GM21423 (cell line): ENCODE data around the gene MUC5B.
A peak's percentile ranks its signal among the peaks of the same experiment; 100 is the strongest.
"Not testable (repeated sequence)": the region's sequence is repeated elsewhere in the genome, so short reads cannot be mapped to it uniquely, and the experiment has no call there.

Experiments used
- ATAC-seq: cut with Tn5 transposase; IDR thresholded peaks from one replicate; pipeline ENCODE4 v1.9.1; 2021; ENCODE audit warnings: mild to moderate bottlenecking, moderate library complexity; ENCODE audit not compliant: unreplicated experiment

MUC5B gene

DNA sequence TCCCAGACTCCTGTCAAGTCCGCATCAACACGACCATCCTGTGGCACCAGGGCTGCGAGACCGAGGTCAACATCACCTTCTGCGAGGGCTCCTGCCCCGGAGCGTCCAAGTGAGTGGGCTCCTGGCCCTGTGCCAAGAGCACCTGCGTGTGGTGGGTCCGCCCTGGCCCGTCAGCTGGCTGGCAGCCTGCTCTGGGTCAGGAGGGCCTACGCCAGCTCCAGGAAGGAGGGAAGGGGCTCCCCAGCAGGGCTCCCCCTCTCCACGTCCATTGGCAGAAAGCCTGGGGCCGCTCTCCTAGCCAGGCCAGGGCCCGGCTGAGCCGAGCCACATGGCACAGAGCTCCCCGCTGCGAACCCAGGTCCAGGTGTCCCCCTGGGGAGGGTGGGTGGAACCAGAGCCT is 37.8 kb downstream of the MUC5B start:
- ATAC-seq = no peak

DNA sequence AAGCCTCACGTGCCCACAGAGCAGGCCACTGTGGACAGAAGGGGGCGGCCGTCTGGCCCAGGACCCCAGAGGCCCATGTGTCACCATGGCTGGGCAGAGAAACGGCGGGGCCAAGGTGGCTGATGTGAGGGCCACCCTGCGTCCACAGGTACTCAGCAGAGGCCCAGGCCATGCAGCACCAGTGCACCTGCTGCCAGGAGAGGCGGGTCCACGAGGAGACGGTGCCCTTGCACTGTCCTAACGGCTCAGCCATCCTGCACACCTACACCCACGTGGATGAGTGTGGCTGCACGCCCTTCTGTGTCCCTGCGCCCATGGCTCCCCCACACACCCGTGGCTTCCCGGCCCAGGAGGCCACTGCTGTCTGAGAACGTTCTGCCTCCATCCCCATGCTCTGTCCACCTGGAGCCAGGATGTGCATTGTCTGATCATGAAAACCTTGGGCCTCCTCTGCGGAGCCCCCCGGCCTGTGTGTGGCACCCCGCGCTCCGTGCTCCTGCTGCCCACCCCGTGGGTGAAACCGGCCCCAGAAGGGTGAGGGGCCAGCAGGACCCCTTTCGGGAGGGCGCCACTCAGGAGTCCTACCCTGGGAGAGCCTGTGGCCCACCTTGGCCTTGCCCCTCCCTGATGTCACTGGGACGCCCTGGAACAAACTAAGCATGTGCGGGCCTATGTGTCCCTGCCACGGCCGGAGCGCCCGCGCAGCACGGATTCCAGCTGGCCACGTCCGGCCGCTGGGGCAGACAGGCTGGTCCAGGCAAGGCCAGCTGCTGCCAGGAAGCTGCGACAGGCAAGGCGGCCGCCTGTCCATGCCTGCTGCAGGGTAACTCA is 38.6 kb downstream of the MUC5B start:
- ATAC-seq = no peak

DNA sequence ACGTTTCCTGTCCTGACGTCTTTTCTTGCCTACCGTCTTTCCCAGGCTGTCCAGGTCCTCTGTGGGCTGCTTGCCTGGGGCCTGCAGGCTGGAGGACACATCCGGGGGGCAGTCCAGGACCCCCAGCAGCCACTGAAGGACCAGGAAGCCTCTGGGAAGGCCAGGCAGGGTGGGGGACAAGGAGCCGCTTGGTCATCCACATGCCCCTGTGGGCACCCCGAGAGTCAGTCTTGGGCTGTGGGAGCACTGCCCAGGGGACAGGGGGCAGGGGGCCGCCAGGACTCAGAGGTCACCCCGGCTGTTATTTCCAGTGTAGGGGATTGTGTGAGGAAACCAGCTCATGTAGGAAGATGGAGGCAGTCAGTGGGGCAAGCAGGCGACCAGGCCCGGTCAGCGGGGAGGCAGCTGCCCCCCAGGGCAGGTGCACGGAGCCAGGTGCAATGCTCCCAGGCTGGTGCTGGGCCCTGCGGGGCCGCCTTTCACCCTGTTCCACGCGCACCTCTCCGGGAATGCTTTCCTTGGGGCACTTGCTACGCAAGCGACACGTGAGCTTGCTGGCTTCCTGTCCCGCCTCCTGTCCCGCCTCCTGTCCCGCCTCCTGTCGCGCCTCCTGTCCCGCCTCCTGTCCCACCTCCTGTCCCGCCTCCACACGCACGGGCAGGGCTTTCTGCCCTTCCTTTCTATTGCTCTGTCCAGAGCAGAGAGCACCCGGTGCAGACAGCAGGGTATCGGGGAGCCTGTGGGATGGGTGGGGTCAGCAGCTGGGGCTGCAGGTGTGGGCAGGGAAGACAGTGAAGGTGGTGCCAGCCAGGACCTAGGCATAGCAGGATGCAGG is 39.5 kb downstream of the MUC5B start:
- peak; percentile 90 for ATAC-seq

DNA sequence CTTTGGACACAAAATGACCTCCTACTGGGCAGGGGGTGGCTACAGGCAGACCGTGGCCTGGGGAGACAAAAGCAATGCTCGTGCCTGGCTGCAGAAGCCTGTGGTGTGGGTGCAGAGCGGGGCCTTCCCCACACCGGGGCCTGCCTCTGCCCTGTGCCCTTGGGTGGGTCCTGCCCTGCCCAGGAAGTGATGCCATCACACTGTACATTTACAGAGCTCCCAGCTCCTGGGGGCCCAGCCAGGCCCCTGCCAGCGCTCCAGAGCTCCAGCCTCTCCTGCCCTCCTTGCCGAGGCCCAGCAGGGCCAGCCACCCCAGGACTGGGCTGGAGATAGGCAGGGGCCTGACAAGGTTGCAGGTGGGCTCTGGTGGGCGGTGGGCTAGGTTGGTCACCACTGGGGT is 40.1 kb downstream of the MUC5B start:
- peak; percentile 11 for ATAC-seq

DNA sequence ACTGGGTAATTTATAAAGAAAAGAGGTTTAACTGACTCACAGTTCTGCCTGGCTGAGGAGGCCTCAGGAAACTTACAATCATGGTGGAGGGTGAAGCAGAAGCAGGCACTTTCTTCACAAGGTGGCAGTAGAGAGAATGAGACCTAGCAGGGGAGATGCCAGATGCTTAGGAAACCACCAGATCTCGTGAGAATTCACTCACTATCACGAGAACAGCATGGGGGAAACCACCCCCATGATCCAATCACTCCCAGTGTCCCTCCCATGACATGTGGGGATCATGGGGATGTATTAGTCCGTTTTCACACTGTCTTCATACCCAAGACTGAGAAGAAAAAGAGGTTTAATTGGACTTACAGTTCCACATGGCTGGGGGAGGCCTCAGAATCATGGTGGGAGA is 41.6 kb downstream of the MUC5B start:
- ATAC-seq = not testable (repeated sequence)

DNA sequence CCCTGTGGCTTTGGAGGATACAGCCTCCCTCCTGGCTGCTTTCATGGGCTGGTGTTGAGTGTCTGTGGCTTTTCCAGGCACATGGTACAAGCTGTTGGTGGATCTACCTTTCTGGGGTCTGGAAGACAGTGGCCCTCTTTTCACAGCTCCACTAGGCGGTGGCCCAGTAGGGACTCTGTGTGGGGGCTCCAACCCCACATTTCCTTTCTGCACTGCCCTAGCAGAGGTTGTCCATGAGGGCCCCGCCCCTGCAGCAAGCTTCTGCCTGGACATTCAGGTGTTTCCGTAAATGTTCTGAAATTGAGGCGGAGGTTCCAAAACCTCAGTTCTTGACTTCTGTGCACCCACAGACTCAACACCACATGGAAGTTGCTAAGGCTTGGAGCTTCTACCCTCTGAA is 42.6 kb downstream of the MUC5B start:
- not testable (repeated sequence) for ATAC-seq

DNA sequence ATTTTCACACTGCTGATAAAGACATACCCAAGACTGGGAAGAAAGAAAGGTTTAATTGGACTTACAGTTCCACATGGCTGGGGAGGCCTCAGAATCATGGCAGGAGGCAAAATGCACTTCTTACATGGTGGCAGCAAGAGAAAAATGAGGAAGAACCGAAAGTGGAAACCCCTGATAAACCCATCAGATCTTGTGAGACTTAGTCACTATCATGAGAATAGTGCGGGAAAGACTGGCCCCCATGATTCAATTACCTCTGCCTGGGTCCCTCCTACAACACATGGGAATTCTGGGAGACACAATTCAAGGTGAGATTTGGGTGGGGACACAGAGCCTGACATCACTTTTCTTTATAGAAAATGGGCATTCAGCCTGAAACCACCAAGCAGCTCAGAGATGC is 44.1 kb downstream of the MUC5B start:
- not testable (repeated sequence) for ATAC-seq

DNA sequence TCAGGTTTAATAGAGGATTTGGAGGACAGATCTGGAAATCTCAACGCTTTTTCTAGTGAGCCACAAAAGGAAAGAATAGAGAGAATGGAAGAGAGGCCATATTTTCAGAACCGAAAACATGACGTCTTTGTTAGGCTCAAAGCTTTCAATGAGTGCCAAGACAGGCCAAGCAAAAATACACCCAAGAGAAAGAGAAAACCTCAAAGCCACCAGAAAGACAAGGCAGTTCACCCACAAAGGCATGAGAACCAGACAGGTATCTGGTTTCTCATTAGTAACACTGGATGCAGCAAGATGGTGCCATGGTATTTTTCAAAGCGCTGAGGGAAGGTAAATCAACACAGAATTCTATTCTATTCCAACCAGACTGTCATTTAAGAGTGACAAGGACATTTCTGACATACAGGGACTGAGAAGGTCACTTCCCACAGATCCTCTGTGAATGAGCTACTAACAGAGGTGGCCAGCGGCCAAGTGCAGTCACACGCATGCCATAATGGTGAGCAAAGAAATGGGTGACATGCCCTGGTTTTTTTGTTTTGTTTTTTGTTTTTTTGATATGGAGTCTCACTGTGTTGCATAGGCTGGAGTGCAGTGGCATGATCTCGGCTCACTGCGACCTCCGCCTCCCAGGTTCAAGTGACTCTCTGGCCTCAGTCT is 44.7 kb downstream of the MUC5B start:
- no peak for ATAC-seq

DNA sequence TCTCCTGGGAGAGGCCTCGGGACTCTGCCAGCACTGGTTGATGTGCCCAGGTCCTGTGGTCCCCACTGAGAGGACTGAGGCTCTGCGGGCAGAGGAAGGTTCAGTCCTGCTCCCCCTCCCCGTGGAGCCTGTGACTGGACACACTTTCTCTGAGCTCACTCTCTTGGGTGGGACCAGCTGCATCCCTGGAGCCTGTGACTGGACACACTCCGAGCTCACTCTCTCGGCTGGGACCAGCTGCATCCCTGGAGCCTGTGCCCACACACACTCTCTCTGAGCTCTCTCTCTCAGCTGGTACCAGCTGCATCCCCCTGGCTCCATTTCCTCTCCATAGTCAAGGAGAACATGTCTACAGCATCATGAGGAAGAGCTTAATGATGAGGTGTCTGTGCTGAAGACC is 47.1 kb downstream of the MUC5B start:
- ATAC-seq = no peak

DNA sequence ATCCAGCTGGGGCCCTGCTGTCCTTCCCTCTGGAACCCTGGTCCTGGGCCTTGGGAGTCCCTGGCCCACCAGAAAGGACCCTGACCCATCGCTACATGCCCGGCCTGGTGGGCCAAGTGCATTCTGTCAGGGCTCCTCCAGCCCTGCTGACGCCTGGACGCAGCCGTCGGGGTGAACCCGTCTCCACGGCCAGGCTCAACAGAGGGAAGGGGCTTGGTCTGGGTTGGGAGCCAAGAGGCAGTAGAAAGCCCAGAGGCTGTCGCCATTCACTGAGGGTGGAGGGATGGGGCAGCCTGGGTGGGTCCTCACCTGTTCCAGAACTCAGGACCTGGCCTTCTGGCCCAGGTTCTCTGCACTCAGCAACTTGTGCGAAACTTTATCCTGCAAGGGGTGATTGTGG is 47.6 kb downstream of the MUC5B start:
- no peak for ATAC-seq

DNA sequence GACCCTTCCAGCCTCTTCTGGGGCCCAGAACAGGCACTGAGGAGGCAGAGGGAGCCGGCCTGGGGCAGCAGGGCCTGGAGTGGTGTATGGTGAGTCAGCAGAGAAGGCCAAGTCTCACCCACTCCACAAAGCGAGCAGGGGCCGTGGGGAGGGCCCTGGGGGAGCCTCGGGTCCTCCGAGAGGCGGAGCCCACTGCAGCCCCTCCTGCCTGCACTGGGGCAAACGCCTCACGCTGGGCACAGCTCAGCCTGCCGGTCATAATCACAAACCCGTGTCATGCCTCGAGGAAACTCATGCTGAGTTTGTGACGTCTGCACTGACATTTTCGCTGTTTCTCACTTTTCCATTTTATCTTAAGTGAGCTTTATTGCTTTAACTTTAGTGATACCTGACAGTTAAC is 48.1 kb downstream of the MUC5B start:
- ATAC-seq = no peak

DNA sequence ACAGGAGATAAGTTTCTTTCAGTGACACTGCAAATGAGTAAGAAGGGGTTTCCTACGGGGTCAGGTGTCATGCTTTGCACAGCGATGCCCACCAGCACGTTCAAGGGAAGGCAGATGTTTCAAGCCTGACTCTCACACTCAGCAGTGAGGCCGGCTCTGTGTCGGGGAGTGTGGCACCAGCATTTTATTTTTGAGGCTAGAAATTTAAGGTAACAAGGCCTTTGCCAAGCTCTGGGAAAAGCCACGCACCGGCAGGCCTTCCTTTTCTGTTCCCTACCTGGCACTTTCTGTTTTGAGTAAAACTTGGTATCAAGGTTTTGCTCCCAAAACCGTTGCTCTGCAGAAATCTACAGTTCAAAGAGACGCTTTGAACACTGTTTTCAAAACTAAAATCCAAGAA is 48.5 kb downstream of the MUC5B start:
- no peak for ATAC-seq

DNA sequence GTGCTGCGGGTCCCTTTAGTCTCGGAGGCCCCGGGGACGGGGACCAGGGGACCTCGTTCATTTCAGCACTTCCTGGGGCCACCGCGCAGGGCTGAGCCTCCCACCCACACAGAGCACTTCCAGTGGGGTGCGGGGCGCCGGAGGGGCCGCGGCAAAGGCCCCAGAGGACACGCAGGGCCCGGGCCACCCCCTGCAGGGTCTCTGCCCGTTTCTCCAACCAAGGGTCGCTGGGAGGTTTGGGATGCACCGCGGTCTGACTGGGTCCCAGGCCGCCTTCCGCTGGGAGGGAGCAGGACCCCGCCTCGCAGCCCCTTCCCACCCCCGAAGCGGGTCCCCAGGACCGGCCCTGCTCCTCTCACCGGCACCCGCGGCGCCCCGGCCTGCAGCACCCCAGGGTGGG is 49.1 kb downstream of the MUC5B start:
- ATAC-seq = no peak

DNA sequence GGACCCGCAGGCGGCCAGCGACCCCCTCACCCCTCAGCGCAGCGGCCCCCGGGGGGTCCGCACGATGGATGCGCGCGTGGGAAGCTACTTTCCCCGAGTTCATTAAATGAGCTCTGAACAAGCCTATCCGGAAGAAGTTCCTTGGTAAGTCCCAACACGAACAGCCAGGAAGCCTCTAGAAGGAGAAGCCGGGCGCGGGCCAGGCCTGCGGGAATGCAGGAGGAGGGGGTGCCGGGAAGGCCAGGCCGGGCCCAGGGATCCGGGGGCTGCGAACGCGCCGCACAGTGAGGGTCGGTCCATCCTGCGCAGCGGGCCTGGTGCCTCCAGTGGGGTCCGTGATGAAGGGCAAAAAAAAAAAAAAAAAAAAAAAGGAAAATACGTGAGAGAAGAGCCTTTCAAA is 49.7 kb downstream of the MUC5B start:
- ATAC-seq = no peak

DNA sequence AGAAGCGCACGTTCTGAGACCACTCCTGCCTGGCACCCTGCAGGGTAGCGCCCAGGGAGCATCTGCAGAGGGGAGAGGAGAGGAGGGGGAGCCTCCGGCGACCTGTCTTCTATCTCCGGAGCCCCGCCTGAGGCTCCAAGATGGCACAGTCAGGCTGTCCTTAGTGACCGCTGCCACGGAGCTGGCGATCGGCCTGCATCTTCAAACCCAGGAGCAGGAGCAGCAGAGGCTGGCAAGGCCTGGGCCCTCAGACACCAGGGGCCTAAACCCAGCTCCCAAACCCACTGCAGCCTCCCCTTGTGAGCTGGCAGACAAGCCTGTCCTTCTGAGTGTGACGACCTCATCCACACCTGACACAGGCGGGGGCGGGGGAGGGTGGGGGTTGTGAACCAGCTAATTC is 51.6 kb downstream of the MUC5B start:
- ATAC-seq = no peak

DNA sequence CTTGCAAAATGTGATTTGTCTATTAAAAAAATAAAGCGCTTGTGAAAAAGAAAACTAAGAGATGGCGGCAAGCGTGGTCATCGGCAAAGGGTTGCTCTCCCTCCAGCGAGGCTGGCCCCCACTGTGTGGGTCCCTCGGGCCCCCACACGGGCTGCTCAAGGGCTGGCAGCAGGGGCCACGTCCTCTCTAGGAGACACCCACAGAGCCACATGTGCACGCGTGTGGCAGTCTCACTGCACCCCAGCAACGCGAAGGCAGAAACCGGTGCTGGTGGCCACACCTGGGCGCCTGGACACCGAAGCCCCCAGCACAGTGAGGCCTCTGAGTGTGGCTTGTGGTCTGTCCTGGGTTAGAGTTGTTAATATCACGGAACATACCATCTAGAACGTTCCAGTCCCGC is 52.2 kb downstream of the MUC5B start:
- ATAC-seq = no peak

DNA sequence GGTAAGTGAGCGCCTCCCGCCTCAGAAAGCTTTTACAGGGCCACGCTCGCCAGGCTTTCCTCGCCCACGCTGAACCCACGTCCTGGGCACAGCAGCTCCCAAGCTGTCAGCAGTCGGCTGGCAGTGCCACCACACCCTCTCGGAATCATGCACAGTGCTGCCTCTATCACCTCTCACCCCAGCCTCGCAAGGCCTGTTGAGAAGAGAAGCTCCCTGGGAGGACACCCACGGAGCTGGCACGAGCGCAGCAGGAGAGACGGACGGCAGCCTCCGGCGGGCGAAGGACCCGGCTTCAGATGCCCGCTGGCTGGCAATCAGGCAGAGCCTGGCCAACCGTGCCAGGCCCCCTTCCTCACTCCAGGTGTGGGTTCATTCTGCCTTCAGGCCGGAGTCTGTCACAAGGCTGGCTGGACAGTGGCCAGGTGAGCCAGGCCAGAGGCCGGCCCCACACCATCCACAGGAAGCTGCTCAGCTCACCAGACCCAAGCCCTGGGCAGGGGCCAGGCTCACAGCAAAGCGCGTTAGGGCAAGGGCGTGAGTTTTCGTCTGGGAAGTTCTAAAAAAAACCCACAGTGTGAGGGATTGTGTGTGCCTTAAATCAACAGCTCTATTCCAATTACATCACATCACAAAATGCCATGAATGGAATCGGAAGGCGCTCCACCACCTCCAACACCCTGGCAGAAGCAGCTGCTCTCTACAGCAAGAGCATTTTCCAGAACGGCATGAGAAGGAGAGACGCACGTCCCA is 53.4 kb downstream of the MUC5B start:
- ATAC-seq = no peak

DNA sequence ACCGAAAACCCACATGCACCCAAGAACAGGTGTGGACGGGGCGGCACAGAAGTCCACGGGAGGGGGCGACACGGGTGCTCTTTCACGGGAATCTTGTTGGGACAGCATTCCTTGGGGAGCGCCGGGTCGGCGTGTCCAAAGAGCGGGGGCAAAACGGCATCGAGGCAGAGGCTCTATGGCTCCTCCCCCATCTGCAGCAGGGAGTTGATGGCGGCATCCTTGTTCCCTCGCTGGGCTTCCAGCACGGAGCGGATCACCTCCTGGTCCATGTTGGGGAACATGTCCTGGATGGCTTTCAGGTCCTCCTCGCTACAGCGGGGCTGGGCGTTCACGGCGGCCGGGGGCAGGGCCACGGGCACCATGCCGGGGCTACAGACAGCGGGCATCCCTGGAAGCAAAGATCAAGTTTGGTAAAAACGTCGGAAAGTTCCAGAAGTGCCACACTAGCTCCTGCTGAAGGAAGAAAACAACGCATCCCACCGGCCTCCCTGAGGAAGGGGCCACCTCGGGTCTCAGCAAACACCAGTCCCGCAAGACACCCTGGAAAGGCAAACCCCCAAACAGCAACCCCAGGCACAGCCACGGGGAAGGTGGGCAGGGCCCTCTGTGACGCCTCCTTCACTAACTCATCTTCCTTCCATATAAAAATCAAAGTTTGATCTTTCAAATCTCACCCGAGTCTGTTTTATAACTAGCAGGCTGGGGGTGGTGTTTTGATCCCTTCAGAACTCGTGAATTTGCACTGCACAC is 54.2 kb downstream of the MUC5B start:
- no peak for ATAC-seq

DNA sequence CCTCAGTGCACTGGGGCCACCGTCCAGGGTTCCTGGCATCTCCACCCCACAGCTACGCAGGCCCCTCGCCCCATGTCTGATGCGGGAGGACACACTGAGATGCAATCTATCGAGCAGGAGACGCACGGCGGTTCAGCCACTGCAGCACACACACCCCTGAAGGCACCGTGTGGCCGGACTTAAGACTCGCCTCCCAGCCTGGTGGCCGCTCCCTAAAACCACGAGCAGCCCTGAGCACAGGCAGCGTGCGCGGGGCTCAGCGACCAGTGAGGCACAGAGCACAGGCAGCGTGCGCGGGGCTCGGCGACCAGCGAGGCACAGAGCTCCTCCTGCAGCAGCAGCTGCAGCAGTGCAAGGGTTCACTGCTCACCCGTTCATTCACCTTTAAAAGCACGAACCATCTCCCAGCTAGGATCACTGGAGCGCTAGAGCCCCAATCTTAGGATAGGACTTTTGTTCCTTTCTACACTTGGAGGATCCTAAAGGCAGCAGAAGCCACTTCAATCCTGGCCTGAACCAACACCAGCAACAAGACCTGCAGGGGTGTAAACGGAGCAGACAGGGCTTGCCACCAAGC is 55.2 kb downstream of the MUC5B start:
- no peak for ATAC-seq
